ENCODE measurements around the gene PLXDC2. TPM values are rescaled to one million over a fixed set of nuclear protein-coding genes. Genes with fewer than 3 reads are reported as not detected.

PLXDC2 gene
- total and polyA plus RNA-seq, 2 experiments from 2014 or later, result 13.5 to 19.4 TPM

GRCh38 chr10:19777806-19778205 lies 38.4 kb upstream of the PLXDC2 start (continued):
- TF ChIP-seq REST (IDR thresholded peaks at IDR 0.05; ENCODE audit: unreplicated experiment) (no peak), EZH2phosphoT487 (IDR thresholded peaks at IDR 0.05; ENCODE audit: unreplicated experiment) (no peak), STAT1 (IDR thresholded peaks at IDR 0.05; ENCODE audit: unreplicated experiment) (no peak), CTCF (conservative IDR thresholded peaks at IDR 0.05; ENCODE audit: low read depth in 2 of 2) (no peak), ZNF331 (CRISPR knock-in tag; IDR thresholded peaks at IDR 0.05; ENCODE audit: low read depth) (no peak), JUNB (IDR thresholded peaks at IDR 0.05; ENCODE audit: unreplicated experiment) (no peak), EZH2 (IDR thresholded peaks at IDR 0.05; ENCODE audit: low read depth, unreplicated experiment) (no peak)

- H3K4me3 ChIP-seq, result no peak overlapping the region
- no peak overlapping the region for H3K27ac ChIP-seq (ENCODE audit: low read depth)
- H3K79me2 ChIP-seq (replicated peaks; ENCODE audit: insufficient read depth), result no peaks in the 10 kb centered on the region
- H3K9me3 Mint-ChIP-seq, result 0 out of 3 replicates have a peak, but pooled peaks cover 3% of the 10 kb centered on the region
- no peak overlapping the region for H3K4me2 ChIP-seq
- H3K4me3 Mint-ChIP-seq, result no peak overlapping the region
- H3K27ac Mint-ChIP-seq, result no peak overlapping the region
- peaks cover 2% of the 10 kb centered on the region for H3K27me3 Mint-ChIP-seq (ENCODE audit: insufficient read depth, low read depth, poor library complexity)
- no peaks in the 10 kb centered on the region for H3F3A ChIP-seq (replicated peaks; ENCODE audit: low read depth)
- H3K4me1 ChIP-seq (ENCODE audit: insufficient read depth), result no peaks in the 10 kb centered on the region; the same call in 1 of the 2 replicates
- no peaks in the 10 kb centered on the region for H3K36me3 ChIP-seq (ENCODE audit: insufficient read depth)
- no peak for DNase-seq (ENCODE audit: low spot score)
- no peaks in the 10 kb centered on the region for H3K36me3 Mint-ChIP-seq (ENCODE audit: low read depth)
- ATAC-seq, result no peak
- no peaks in the 10 kb centered on the region for H3K9me2 ChIP-seq (ENCODE audit: insufficient read depth)
- no peak overlapping the region for H2AFZ ChIP-seq
- H3K27me3 ChIP-seq (ENCODE audit: insufficient read depth), result no peaks in the 10 kb centered on the region
- peaks cover 5% of the 10 kb centered on the region; the same call in 2 of the 3 replicates for H3K4me1 Mint-ChIP-seq
- no peaks in the 10 kb centered on the region for H4K20me1 ChIP-seq (replicated peaks; ENCODE audit: insufficient read depth)
- TF ChIP-seq EZH2 (IDR thresholded peaks at IDR 0.05; ENCODE audit: low read depth, unreplicated experiment) (no peak), STAT1 (IDR thresholded peaks at IDR 0.05; ENCODE audit: unreplicated experiment) (no peak), ZNF331 (CRISPR knock-in tag; IDR thresholded peaks at IDR 0.05; ENCODE audit: low read depth) (no peak), POLR2AphosphoS5 (IDR thresholded peaks at IDR 0.05; ENCODE audit: low read depth) (no peak), JUNB (IDR thresholded peaks at IDR 0.05; ENCODE audit: unreplicated experiment) (no peak), ETS1 (IDR thresholded peaks at IDR 0.05) (no peak), ZNF114 (CRISPR knock-in tag; IDR thresholded peaks at IDR 0.05) (no peak), CTCF (conservative IDR thresholded peaks at IDR 0.05; ENCODE audit: low read depth in 2 of 2) (no peak)
These were observed 37.2 kb upstream of the PLXDC2 start for GRCh38 chr10:19778996-19779395.
